GM18517 (cell line): ENCODE measurements around the gene RPS19.

Experiments
- ATAC-seq: cut with Tn5 transposase; IDR thresholded peaks from one replicate; pipeline ENCODE4 v1.9.1; 2021; ENCODE audit warnings: mild to moderate bottlenecking, moderate library complexity; ENCODE audit not compliant: unreplicated experiment

The RPS19 gene

DNA sequence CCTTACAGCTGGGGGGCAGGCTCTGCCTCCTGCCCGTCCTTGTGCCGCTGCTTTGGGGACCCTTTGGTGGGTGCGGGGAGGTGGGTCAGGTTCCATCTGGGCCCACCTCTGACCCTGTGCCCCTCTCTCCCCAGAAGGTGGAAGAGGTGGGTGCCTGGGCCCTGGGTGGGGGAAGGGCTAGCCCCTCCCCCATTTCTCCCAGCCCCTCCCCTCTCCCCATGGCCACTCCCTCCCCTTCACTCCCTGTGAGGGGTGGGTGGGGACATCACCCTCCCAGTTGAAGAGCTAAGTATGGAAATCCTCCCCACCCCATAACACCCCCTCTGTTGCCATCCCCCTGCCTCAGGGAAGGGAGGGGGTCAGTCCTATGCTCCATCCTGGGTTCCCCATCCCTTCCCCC, 37.1 kb downstream of the RPS19 start:
- ATAC-seq, result no peak

DNA sequence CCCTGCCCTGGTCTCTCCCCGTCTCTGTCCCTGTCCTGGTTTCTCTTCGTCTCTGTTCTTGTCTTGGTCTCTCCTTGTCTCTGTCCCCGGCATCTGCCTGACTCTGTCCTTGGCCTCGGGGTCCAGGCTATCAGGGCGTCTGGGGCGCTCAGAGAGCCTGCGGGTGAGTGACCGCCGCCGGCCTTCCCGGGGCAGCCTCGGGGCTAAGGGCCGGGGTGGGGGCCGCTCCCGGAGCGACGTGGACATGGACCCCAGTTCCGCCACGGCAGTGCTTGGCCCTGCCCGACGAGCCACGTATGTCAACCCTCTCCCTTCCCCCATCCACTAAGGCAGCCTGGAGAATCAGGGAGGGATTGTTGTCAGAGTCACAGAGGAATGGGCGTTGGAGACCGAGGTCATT, 37.8 kb downstream of the RPS19 start:
- ATAC-seq, result no peak

GRCh38 chr19:41898235-41898634, 38.2 kb downstream of the RPS19 start:
- no peak for ATAC-seq

DNA sequence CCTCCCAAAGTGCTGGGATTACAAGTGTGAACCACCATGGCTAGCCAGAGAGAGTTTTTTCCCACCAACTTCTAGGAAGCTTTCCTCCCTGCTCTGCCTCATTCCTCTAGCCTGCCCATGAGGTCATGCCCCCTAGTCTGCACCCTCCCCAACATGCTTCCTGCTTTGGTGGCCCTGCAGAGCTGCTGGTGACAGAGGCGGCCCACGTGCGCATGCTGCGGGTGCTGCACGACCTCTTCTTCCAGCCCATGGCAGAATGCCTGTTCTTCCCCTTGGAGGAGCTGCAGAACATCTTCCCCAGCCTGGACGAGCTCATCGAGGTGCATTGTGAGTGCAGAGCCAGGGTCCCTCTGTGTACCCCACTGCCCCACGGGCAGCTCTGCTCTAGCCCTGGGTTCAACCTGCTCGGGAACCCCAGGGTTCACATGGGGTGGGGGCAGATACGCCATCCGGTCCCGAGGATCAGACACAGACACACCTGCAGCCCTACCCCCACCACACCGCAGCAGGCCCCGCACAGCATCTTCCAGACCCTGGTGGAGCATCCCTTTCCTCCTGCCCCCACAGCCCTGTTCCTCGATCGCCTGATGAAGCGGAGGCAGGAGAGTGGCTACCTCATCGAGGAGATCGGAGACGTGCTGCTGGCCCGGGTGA, 41.8 kb downstream of the RPS19 start:
- no peak for ATAC-seq

DNA sequence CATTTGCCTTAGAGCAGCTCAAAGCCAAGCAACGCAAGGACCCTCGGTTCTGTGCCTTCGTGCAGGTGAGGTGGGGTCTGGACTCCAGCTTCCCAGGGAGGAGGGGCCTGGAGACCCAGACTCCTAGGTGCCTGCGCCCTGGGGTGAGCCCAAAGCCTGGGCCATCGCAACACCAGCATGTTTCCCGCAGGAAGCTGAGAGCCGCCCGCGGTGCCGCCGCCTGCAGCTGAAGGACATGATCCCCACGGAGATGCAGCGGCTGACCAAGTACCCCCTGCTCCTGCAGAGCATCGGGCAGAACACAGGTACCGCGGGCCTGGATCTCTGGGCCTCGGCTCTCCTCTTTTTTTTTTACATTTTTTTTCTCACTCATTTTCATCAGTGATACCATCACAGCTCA, 42.5 kb downstream of the RPS19 start:
- ATAC-seq, result no peak

DNA sequence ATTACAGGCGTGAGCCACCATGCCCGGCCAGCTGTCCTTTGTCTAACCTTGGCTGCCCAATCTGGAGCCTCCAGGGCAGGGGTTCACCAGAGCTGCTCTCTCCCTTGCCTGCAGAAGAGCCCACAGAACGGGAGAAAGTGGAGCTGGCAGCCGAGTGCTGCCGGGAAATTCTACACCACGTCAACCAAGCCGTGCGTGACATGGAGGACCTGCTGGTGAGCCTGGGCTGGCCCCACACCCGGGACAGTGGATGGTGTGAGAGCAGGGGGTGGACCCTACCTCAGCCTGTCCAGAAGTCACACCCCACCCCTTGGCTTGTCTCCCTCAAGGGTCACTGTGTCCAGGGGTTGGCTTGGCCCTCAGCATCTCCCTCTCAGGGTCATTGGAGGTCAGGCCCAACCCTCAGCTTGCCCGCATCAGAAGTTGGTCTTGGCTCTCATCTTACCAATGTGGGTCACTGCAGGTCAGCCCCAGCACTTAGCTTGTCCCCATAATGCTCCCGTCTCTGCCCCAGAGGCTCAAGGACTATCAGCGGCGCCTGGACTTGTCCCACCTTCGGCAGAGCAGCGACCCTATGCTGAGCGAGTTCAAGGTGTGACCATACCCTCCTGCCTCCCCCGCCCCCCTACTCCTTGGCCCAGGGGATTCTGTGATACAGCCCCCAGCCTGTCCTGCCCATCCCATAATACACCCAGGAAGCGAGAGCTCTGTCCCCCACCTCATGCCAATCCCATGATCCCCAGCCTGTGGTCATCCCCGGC, 43.3 kb downstream of the RPS19 start:
- ATAC-seq, result no peak

DNA sequence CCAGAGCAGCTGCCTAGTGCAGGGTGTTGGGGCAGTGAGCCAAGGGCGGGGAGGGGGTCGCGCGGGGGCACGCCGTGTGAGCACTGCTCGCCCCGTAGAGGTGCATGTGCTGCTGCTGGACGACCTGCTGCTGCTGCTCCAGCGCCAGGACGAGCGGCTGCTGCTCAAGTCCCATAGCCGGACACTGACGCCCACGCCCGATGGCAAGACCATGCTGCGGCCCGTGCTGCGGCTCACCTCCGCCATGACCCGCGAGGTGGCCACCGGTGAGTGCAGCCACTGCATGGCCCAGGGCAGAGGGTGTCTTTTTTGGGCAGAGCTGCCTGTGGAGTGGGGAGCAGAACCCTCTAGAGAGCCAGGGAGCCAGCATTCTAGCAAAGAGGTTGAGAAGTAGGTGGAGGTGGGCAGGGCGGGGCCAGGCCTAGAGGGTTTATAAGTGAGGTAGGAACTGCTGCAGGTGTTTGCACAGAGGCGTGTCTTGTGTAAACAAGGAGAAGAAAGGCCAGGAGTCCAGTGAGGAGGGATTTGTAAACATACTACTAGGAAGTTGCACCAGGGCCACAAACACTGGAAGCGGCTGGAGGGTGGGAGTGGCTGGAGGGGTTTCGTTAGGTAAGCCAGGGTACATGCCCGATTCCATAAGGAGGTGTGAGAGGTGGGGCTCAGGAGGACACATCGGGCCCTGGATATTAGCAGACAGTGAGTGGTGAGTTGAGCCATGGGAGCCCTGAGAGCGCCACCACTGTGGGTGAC, 44.2 kb downstream of the RPS19 start:
- ATAC-seq, result no peak

- ATAC-seq, result no peak
Observed at GRCh38 chr19:41905273-41906002, 45.4 kb downstream of the RPS19 start.

GRCh38 chr19:41906271-41906670, 46.2 kb downstream of the RPS19 start:
- ATAC-seq, result no peak

GRCh38 chr19:41906916-41907680, 47.0 kb downstream of the RPS19 start:
- no peak for ATAC-seq

DNA sequence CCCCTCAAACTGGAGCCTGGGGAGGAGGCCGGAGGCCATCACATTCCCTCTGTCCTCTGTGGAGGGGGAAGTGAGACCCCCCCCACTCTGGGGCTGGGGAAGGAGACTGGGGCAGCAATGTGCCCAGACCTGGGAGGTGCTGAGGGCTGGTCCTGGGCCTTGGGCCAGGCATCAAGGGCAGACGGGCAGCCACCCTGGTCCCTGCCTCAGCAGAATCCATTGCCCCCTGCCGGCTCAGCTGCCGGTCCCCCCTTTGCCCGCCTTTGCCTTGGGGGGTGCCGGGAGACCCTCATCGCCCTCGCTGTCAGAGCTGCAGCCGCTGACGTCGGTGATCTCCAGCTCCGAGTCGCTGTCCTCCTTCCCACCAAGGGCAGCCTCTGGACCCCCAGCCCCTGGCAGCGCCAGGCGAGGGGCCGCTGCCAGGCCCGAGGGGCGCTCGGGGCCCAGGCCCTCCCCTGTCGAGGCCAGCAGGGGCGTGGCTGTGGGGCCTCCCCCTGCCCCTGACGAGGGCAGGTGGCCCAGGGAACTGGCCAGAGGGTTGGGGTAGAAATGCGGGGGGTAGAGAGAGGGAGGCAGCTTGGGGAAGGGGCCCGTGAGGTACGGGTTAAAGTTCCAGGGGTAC, 48.0 kb downstream of the RPS19 start:
- ATAC-seq, result no peak

- ATAC-seq, result no peak
Observed at GRCh38 chr19:41908724-41909464, 48.8 kb downstream of the RPS19 start.

GRCh38 chr19:41909706-41910105, 49.7 kb downstream of the RPS19 start:
- ATAC-seq, result no peak

GRCh38 chr19:41910240-41910991, 50.4 kb downstream of the RPS19 start:
- no peak for ATAC-seq

- ATAC-seq, result no peak
Observed at GRCh38 chr19:41910992-41911888, 51.2 kb downstream of the RPS19 start.

GRCh38 chr19:41911889-41912731, 52.1 kb downstream of the RPS19 start:
- no peak for ATAC-seq
